ENCODE measurements around the gene MAP9. TPM values are rescaled to one million over a fixed set of nuclear protein-coding genes. Genes with fewer than 3 reads are reported as not detected.

Gene MAP9
- polyA plus RNA-seq, 1 experiment: 13.9 TPM

DNA sequence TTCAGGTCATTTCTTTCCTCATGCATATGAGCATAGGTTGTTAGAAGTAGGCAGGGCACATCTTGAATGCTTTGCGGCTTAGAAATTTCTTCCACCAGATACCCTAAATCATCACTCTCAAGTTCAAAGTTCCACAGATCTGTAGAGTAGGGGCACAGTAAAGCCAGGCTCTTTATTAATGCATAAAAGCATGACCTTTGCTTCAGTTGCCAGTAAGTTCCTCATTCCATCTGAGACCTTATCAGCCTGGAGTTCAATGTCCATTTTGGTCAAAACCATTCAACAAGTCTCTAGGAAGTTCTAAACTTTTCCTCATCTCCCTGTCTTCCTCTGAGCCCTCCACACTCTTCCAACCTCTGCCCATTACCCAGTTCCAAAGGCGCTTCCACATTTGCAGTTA is 77.7 kb downstream of the MAP9 start:
- H3K27ac ChIP-seq (ENCODE audit: low read depth, low read length): no peak overlapping the region
- TF ChIP-seq, protein P1, sequence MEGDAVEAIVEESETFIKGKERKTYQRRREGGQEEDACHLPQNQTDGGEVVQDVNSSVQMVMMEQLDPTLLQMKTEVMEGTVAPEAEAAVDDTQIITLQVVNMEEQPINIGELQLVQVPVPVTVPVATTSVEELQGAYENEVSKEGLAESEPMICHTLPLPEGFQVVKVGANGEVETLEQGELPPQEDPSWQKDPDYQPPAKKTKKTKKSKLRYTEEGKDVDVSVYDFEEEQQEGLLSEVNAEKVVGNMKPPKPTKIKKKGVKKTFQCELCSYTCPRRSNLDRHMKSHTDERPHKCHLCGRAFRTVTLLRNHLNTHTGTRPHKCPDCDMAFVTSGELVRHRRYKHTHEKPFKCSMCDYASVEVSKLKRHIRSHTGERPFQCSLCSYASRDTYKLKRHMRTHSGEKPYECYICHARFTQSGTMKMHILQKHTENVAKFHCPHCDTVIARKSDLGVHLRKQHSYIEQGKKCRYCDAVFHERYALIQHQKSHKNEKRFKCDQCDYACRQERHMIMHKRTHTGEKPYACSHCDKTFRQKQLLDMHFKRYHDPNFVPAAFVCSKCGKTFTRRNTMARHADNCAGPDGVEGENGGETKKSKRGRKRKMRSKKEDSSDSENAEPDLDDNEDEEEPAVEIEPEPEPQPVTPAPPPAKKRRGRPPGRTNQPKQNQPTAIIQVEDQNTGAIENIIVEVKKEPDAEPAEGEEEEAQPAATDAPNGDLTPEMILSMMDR (IDR thresholded peaks at IDR 0.05; ENCODE audit: low read depth, low read length): no peak
- ChIA-PET CTCF (no interaction called here), POLR2A (no interaction called here)
- H3K27me3 ChIP-seq (ENCODE audit: control insufficient read depth, insufficient read depth, low read length): no peaks in the 10 kb centered on the region
- H3K4me3 ChIP-seq (ENCODE audit: low read depth, low read length): no peak overlapping the region
- no peak for DNase-seq (ENCODE audit: low read depth, low spot score)
- no peaks in the 10 kb centered on the region for H3K9me3 ChIP-seq (ENCODE audit: control insufficient read depth, insufficient read depth, low read length)

Small RNA genes within 50 kb of the gene (small RNA-seq; reads per million reads assigned to genes)
- gene AC097467.4 (ENCODE audit: insufficient read length, low read depth): not detected
- not detected for gene YWHAEP4 (ENCODE audit: insufficient read length, low read depth)

Other genes starting within 250 kb of the MAP9 start
- not detected in 2 replicates for gene NPY2R, start 168.3 kb downstream of the MAP9 start, polyA plus RNA-seq (2011; rRNA removed)

Measured in AG04450 (cell line).